Natural killer cell (primary cell): ENCODE measurements around the gene RPP25L. TPM values are rescaled to one million over a fixed set of nuclear protein-coding genes. Genes with fewer than 3 reads are reported as not detected.

Source experiments
- ATAC-seq, 3 donors: fragments of 150-1000 bp in 2 of 3; fragments of 200-7000 bp in 1 of 3; cut with Tn5 transposase; 1 replicate in 1 of 3; 2 replicates in 2 of 3; pipeline ENCODE4 v1.10.0; 2021; ENCODE audit warnings: mild to moderate bottlenecking in 2 of 3, moderate library complexity in 2 of 3
- DNase-seq, 2 donors: peaks; one replicate each; pipeline versions ENCODE4 v3.0.0 to v3.0.0-alpha.2; 2013 to 2021; ENCODE audit warnings: mixed read lengths in 1 of 2
- H3K27ac ChIP-seq: one replicate; pipeline ENCODE4 v1.5.1; 2013; ENCODE audit warnings: mild to moderate bottlenecking, low read length
- H3K27me3 ChIP-seq: one replicate; pipeline ENCODE4 v1.6.1; 2013; ENCODE audit warnings: low read length; ENCODE audit not compliant: control insufficient read depth, insufficient read depth
- H3K36me3 ChIP-seq: one replicate; pipeline ENCODE4 v1.6.1; 2013; ENCODE audit warnings: low read length; ENCODE audit not compliant: control insufficient read depth, insufficient read depth
- H3K4me1 ChIP-seq: one replicate; pipeline ENCODE4 v1.6.1; 2013; ENCODE audit warnings: low read length; ENCODE audit not compliant: control insufficient read depth, insufficient read depth
- H3K4me3 ChIP-seq: one replicate; pipeline ENCODE4 v1.5.1; 2013; ENCODE audit warnings: low read length
- H3K9me3 ChIP-seq: one replicate; pipeline ENCODE4 v1.6.1; 2013; ENCODE audit warnings: low read length; ENCODE audit not compliant: control insufficient read depth, insufficient read depth
- H3K27ac Mint-ChIP-seq, 2 donors: one replicate each; pipeline ENCODE4 v1.8.0; 2022; ENCODE audit warnings: mild to moderate bottlenecking in 2 of 2, mixed read lengths in 2 of 2, moderate library complexity in 1 of 2
- H3K27me3 Mint-ChIP-seq, 2 donors: one replicate each; pipeline ENCODE4 v1.8.0; 2022; ENCODE audit warnings: low read depth in 2 of 2, mixed read lengths in 2 of 2
- H3K36me3 Mint-ChIP-seq: one replicate; pipeline ENCODE4 v1.8.0; 2022; ENCODE audit warnings: mixed read lengths
- H3K4me1 Mint-ChIP-seq, 2 donors: one replicate each; pipeline ENCODE4 v1.8.0; 2022; ENCODE audit warnings: mixed read lengths in 2 of 2
- H3K4me3 Mint-ChIP-seq: one replicate; pipeline ENCODE4 v1.8.0; 2022; ENCODE audit warnings: mild to moderate bottlenecking, moderate library complexity, mixed read lengths
- H3K9me3 Mint-ChIP-seq, 2 donors: one replicate each; pipeline ENCODE4 v1.8.0; 2022; ENCODE audit warnings: mixed read lengths in 2 of 2
- CTCF ChIP-seq: fragments of 200-600 bp; IDR thresholded peaks from one replicate; pipeline ENCODE4 v1.8.0; 2022; ENCODE audit warnings: antibody characterized with exemption
- WGBS: methylation state at CpG from one replicate; pipeline ENCODE4 v1.1.7; 2013; ENCODE audit warnings: missing lambda C conversion rate; ENCODE audit not compliant: insufficient coverage; 5-methylcytosine and 5-hydroxymethylcytosine counted together
- intact Hi-C: fragments of 100-400 bp; cut with micrococcal nuclease; formaldehyde crosslinking; loops from one replicate; pipeline ENCODE4 v1.14.2; 2022
- total RNA-seq, 4 donors: library from RNA; stranded (reverse); fragments of 120-200 nt in 1 of 4; gene quantifications; one replicate each; pipeline versions ENCODE4 v1.2.3 to v1.2.4, GENCODE V29; 2013 to 2022

Gene RPP25L
- 10 to 100 TPM in 1 of 3 donors, 1 to 10 TPM in 2; 9.3 to 15.0 (median 9.8) TPM for total RNA-seq
- 24.1 TPM for total RNA-seq (2013)

GRCh38 chr9:34611811-34612787 is at the start of gene RPP25L:
Gene RPP25L, minus strand, starts transcription at chr9:34612097. Its CDS starts 801 bp downstream, at chr9:34611296.
- Histone ChIP-seq H3K36me3 (peaks cover 17% of the 10 kb centered on the region), H3K27ac (peak within 1 kb of the TSS; percentile 96), H3K27me3 (no peaks in the 10 kb centered on the region), H3K9me3 (no peaks in the 10 kb centered on the region), H3K4me3 (peak within 1 kb of the TSS; percentile 72), H3K4me1 (peaks cover 24% of the 10 kb centered on the region)
- peak; percentile 91 to 93 for DNase-seq
- TF ChIP-seq CTCF = no peak
- H3K9me3 Mint-ChIP-seq = no peaks in the 10 kb centered on the region
- H3K4me3 Mint-ChIP-seq = peak within 1 kb of the TSS; percentile 92
- H3K4me1 Mint-ChIP-seq = peaks cover 29 to 36% of the 10 kb centered on the region in 2 donors
- H3K27ac Mint-ChIP-seq = peak within 1 kb of the TSS; percentile 92 to 96
- no peaks in the 10 kb centered on the region for H3K27me3 Mint-ChIP-seq
- peak; percentile 85 to 97 (median 89) for ATAC-seq
- under 1% methylated on average over 77 of the region's 77 CpGs for WGBS
- intact Hi-C loops = loop anchor here (1.0 to 5.0 kb wide), 3 partner anchors 8 to 153 kb away; partner anchors contain the start of genes DCTN3, DNAI1, FAM219A and GALT
- peaks cover 7% of the 10 kb centered on the region for H3K36me3 Mint-ChIP-seq

- no peaks in the 10 kb centered on the region for H3K36me3 Mint-ChIP-seq
- TF ChIP-seq CTCF = no peak
Observed at GRCh38 chr9:34659592-34660253, 47.8 kb upstream of the RPP25L start.

GRCh38 chr9:34658461-34658860 is 46.6 kb upstream of the RPP25L start:
- Mint-ChIP-seq H3K9me3 (no peaks in the 10 kb centered on the region), H3K27me3 (no peaks in the 10 kb centered on the region), H3K36me3 (no peaks in the 10 kb centered on the region), H3K27ac (no peak overlapping the region), H3K4me1 (peaks cover 3 to 5% of the 10 kb centered on the region in 2 donors), H3K4me3 (no peak overlapping the region)
- no peak for TF ChIP-seq CTCF
- intact Hi-C loops = no loop called here
- no peak for DNase-seq
- H3K36me3 ChIP-seq = peaks cover 3% of the 10 kb centered on the region
- H3K4me1 ChIP-seq = no peaks in the 10 kb centered on the region
- H3K4me3 ChIP-seq = no peak overlapping the region
- no peaks in the 10 kb centered on the region for H3K9me3 ChIP-seq
- no peak for ATAC-seq
- no peak overlapping the region for H3K27ac ChIP-seq
- 96% methylated on average over 14 of the region's 14 CpGs for WGBS
- no peaks in the 10 kb centered on the region for H3K27me3 ChIP-seq

More at GRCh38 chr9:34659592-34660253, 47.8 kb upstream of the RPP25L start:
- Histone ChIP-seq H3K4me1 (peaks cover 10% of the 10 kb centered on the region), H3K9me3 (no peaks in the 10 kb centered on the region), H3K4me3 (no peak overlapping the region), H3K27ac (no peak overlapping the region), H3K36me3 (peaks cover 3% of the 10 kb centered on the region), H3K27me3 (no peaks in the 10 kb centered on the region)
- Mint-ChIP-seq H3K4me1 (peaks cover 13 to 14% of the 10 kb centered on the region in 2 donors), H3K9me3 (no peaks in the 10 kb centered on the region), H3K27me3 (no peaks in the 10 kb centered on the region), H3K27ac (no peak overlapping the region), H3K4me3 (no peak overlapping the region)
- WGBS = 94% methylated on average over 8 of the region's 8 CpGs
- ATAC-seq = no peak
- intact Hi-C loops = no loop called here
- no peak for DNase-seq
